ENCODE results near the gene TEX38. TPM values are rescaled to one million over a fixed set of nuclear protein-coding genes. Genes with fewer than 3 reads are reported as not detected.
"Not testable (repeated sequence)": the region's sequence is repeated elsewhere in the genome, so short reads cannot be mapped to it uniquely, and the experiment has no call there.

TEX38 gene
- total RNA-seq, 4 donors from 2014 or later, result not detected

DNA sequence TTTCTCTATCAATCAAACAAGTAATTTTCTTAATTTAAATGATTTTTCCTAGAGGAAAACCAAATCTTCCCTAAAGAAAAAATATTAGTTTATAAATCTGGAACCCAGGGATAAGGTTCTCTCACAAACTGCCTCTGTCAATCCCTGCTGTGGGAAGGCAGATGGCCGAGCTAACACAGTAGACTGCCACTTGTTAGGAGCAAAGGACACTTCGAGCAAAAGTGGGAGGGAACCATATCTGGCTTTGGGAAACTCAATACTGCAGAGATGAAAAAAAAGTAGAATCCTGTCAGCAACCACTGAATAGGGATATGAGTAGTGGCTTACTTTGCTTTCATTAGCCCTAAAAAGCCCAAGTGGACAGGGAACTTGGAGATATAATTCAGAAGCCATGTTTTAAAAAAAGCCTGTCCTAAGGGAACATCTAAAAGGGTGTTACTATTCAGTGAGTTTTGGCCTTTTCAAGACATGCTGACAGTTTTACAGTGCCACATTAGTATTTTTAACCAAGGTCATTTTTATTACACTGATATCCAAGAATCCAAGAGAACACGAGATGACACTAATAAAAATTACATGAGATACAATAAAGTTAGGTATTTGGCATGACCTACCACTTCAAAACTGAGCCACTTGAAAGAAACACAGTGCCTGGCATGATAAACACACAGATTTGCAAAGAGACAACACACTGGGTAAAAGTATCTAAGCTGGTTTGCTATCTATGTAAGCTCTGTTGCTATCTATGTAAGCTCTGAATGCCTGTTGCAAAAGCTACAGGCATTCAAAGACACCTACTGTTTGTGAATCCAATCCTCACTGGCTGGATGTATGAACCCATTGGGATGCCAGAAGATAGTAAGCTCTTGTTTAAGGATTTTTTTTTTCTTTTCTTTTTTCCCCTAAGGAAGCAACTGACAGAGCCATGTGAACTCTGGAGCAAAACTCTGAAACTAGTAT, 21.4 kb downstream of the TEX38 start:
- TF ChIP-seq, protein P1, sequence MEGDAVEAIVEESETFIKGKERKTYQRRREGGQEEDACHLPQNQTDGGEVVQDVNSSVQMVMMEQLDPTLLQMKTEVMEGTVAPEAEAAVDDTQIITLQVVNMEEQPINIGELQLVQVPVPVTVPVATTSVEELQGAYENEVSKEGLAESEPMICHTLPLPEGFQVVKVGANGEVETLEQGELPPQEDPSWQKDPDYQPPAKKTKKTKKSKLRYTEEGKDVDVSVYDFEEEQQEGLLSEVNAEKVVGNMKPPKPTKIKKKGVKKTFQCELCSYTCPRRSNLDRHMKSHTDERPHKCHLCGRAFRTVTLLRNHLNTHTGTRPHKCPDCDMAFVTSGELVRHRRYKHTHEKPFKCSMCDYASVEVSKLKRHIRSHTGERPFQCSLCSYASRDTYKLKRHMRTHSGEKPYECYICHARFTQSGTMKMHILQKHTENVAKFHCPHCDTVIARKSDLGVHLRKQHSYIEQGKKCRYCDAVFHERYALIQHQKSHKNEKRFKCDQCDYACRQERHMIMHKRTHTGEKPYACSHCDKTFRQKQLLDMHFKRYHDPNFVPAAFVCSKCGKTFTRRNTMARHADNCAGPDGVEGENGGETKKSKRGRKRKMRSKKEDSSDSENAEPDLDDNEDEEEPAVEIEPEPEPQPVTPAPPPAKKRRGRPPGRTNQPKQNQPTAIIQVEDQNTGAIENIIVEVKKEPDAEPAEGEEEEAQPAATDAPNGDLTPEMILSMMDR (IDR thresholded peaks at IDR 0.05), result no peak
- TF ChIP-seq POLR2A (IDR thresholded peaks at IDR 0.05), result no peak
- Histone ChIP-seq H3K27ac (peak overlapping the region in 1 of 2 donors; percentile 27), H3K9me3 (no peaks in the 10 kb centered on the region), H3K27me3 (no peaks in the 10 kb centered on the region), H3K36me3 (no peaks in the 10 kb centered on the region), H3K4me3 (no peak overlapping the region), H3K4me1 (peaks cover 0 to 7% of the 10 kb centered on the region in 2 donors)
- intact Hi-C loops (cut with DNase I; ENCODE audit: low total_unique reads), result no loop called here
- no peak for DNase-seq

DNA sequence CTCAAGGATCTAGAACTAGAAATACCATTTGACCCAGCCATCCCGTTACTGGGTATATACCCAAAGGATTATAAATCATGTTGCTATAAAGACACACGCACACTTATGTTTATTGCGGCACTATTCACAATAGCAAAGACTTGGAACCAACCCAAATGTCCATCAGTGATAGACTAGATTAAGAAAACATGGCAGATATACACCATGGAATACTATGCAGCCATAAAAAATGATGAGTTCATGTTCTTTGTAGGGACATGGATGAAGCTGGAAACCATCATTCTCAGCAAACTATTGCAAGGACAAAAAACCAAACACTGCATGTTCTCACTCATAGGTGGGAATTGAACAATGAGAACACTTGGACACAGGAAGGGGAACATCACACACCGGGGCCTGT, 23.0 kb downstream of the TEX38 start:
- intact Hi-C loops (cut with DNase I; ENCODE audit: low total_unique reads); DNase-seq; H3K36me3 ChIP-seq; H3K27ac ChIP-seq; H3K9me3 ChIP-seq; H3K27me3 ChIP-seq; H3K4me1 ChIP-seq; H3K4me3 ChIP-seq: not testable (repeated sequence)

DNA sequence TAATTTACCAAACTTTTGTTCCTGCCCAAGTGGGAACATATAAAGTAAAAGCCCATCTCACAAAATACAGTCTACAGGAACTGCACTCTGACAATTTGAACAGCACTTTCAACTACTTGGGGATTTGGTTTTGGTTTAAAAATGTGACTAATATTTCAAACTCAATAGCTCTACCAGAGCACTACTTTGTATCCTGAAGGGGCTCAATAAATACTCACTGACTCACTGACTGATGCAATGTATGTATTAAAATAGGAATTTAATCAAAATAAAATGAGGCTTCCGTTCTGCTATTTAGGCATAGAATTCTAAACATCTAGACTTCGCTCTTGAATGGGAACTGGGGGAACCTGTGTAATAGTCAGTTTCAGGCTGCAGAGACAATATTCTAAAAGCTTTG, 25.4 kb downstream of the TEX38 start:
- no peak overlapping the region for H3K27ac ChIP-seq
- no peaks in the 10 kb centered on the region for H3K9me3 ChIP-seq
- DNase-seq, result no peak
- H3K4me3 ChIP-seq, result no peak overlapping the region
- H3K36me3 ChIP-seq, result no peaks in the 10 kb centered on the region
- intact Hi-C loops (cut with DNase I; ENCODE audit: low total_unique reads), result no loop called here
- no peak for TF ChIP-seq POLR2A (IDR thresholded peaks at IDR 0.05)
- TF ChIP-seq, protein P1 (IDR thresholded peaks at IDR 0.05), result no peak
- H3K4me1 ChIP-seq, result peaks cover 0 to 7% of the 10 kb centered on the region in 2 donors
- H3K27me3 ChIP-seq, result no peaks in the 10 kb centered on the region

DNA sequence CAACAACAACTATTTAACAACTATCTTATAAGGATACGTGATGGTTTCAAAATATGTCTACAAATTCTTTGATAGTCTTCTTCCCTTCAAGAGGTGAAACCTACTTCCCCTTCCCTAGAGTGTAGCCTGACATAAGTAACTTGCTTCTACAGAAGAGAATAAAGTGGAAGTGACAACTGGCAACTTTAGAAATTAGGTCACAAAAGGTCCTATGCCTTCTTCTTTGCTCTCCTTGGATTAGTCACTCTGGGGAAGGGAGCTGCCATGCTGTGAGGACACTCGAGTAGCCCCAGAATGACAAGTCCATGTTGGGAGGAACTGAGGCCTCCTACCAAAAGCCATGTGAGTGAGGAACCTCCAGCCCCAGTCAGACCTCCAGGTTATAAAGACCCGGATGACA, 28.0 kb downstream of the TEX38 start:
- Histone ChIP-seq H3K36me3 (no peaks in the 10 kb centered on the region), H3K4me1 (no peaks in the 10 kb centered on the region), H3K4me3 (no peak overlapping the region), H3K27me3 (no peaks in the 10 kb centered on the region), H3K27ac (no peak overlapping the region), H3K9me3 (no peaks in the 10 kb centered on the region)
- DNase-seq, result no peak
- intact Hi-C loops (cut with DNase I; ENCODE audit: low total_unique reads), result no loop called here
- TF ChIP-seq, protein P1 (IDR thresholded peaks at IDR 0.05), result no peak
- TF ChIP-seq POLR2A (IDR thresholded peaks at IDR 0.05), result no peak

DNA sequence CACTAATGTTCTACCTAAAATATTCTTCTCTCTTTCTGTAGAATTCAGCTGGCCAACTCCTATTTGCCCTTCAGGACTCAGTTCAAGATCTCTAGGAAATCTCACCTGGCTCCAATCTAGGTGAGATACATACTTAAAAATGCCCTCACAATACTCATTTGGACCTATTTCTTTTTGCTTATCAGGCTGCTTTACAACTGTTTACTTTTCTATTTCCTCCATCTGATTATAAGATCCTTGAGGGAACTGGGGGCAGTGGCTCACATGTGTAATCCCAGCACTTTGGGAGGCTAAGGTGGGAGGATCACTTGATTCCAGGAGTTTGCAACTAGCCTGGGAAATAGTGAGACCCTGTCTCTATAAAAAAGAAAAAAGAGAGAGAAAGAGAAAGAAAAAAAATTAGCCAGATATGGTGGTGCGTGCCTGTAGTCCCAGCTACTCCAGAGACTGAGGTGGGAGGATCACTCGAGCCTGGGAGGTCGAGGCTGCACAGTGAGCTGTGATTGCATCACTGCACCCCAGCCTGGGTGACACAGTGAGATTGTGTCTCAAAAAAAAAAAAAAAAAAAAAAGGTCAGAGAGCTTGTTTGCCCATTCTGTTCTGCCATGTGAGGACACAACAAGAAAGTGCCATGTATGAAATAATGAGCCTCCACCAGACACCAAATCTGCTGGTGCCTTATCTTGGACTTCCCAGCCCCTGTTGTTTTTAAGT, 32.4 kb downstream of the TEX38 start:
- Histone ChIP-seq H3K27me3 (no peaks in the 10 kb centered on the region), H3K36me3 (no peaks in the 10 kb centered on the region), H3K9me3 (no peaks in the 10 kb centered on the region), H3K4me1 (no peaks in the 10 kb centered on the region), H3K27ac (no peak overlapping the region), H3K4me3 (no peak overlapping the region)
- intact Hi-C loops (cut with DNase I; ENCODE audit: low total_unique reads), result no loop called here
- no peak for DNase-seq
- TF ChIP-seq POLR2A (IDR thresholded peaks at IDR 0.05), result no peak
- TF ChIP-seq, protein P1 (IDR thresholded peaks at IDR 0.05), result no peak
